ENCODE data around the gene DPEP1. TPM values are rescaled to one million over a fixed set of nuclear protein-coding genes. Genes with fewer than 3 reads are reported as not detected.

DPEP1 gene
- total RNA-seq, 6 experiments from 2014 or later, result 0.93 TPM; not detected in 5

DNA sequence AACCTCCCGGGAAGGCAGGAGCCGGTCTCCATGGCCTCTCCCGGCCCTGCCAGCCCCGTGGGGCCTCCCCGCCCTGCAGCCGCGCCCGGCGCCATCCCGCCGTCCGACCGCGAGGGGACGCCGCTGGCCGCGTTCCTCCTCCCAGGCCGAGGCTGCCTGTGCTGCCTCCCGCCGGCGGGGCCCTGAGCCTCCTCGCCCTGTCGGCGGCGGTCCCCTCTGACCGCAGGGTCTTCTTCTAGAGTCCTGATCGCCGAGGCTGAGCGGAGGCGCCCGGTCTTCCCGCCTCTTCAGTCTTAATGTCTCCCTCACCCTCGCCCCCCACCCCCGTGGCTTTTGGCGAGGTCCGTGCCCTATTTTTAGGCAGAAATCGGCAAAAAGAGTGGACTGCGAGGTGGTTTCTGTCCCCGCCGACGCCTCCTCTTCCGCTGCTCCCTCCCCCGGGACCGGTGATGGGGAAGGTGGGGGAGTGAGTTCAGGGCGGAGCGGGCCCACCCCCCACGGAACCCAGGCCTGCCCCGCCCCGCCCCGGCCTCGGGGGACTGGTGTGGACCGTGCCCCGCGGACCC, 38.7 kb upstream of the DPEP1 start:
- no peaks in the 10 kb centered on the region for H3K9me3 ChIP-seq
- H3K4me3 ChIP-seq, result no peak overlapping the region
- no peaks in the 10 kb centered on the region for H3K36me3 ChIP-seq
- DNase-seq, result peak in 1 of 3 donors; percentile 57
- H3K4me1 ChIP-seq, result peaks cover 0 to 10% (median 0%) of the 10 kb centered on the region in 4 donors
- no peaks in the 10 kb centered on the region for H3K27me3 ChIP-seq
- 16% methylated on average over 36 of the region's 55 CpGs for WGBS (ENCODE audit: insufficient coverage, low coverage, low lambda C conversion rate, missing lambda C conversion rate)
- intact Hi-C loops (cut with DNase I), result no loop called here
- no peak for TF ChIP-seq POLR2A (IDR thresholded peaks at IDR 0.05)
- TF ChIP-seq CTCF (IDR thresholded peaks at IDR 0.05), result peak; percentile 32 to 51 (median 44)
- no peak overlapping the region for H3K27ac ChIP-seq
- peak; percentile 42 to 66 (median 51) for ATAC-seq

- Histone ChIP-seq H3K4me1 (peaks cover 0 to 10% (median 0%) of the 10 kb centered on the region in 4 donors), H3K27ac (no peak within 1 kb of the TSS), H3K27me3 (no peaks in the 10 kb centered on the region), H3K4me3 (no peak within 1 kb of the TSS), H3K9me3 (no peaks in the 10 kb centered on the region), H3K36me3 (no peaks in the 10 kb centered on the region)
- ATAC-seq, result no peak
- no peak for DNase-seq
- WGBS (ENCODE audit: insufficient coverage, low coverage, low lambda C conversion rate, missing lambda C conversion rate), result no CpG with 5 or more reads among the region's 103 CpGs
- intact Hi-C loops (cut with DNase I), result no loop called here
- TF ChIP-seq CTCF (IDR thresholded peaks at IDR 0.05) (no peak), POLR2A (IDR thresholded peaks at IDR 0.05) (no peak)
Measured at GRCh38 chr16:89575247-89576152, 37.9 kb upstream of the DPEP1 start, which contains the start of gene CPNE7. Gene CPNE7, plus strand, starts transcription at chr16:89575758. Its CDS starts 140 bp downstream, at chr16:89575898.

GRCh38 chr16:89576153-89577054, 37.0 kb upstream of the DPEP1 start:
- ATAC-seq (no peak), DNase-seq (no peak)
- no peaks in the 10 kb centered on the region for H3K36me3 ChIP-seq
- no peak overlapping the region for H3K4me3 ChIP-seq
- no peaks in the 10 kb centered on the region for H3K27me3 ChIP-seq
- TF ChIP-seq CTCF (IDR thresholded peaks at IDR 0.05) (no peak), POLR2A (IDR thresholded peaks at IDR 0.05) (no peak)
- WGBS (ENCODE audit: insufficient coverage, low coverage, low lambda C conversion rate, missing lambda C conversion rate), result 4% methylated on average over 12 of the region's 89 CpGs
- H3K9me3 ChIP-seq, result no peaks in the 10 kb centered on the region
- intact Hi-C loops (cut with DNase I), result no loop called here
- H3K27ac ChIP-seq, result no peak overlapping the region
- H3K4me1 ChIP-seq, result peaks cover 0 to 10% (median 0%) of the 10 kb centered on the region in 4 donors

DNA sequence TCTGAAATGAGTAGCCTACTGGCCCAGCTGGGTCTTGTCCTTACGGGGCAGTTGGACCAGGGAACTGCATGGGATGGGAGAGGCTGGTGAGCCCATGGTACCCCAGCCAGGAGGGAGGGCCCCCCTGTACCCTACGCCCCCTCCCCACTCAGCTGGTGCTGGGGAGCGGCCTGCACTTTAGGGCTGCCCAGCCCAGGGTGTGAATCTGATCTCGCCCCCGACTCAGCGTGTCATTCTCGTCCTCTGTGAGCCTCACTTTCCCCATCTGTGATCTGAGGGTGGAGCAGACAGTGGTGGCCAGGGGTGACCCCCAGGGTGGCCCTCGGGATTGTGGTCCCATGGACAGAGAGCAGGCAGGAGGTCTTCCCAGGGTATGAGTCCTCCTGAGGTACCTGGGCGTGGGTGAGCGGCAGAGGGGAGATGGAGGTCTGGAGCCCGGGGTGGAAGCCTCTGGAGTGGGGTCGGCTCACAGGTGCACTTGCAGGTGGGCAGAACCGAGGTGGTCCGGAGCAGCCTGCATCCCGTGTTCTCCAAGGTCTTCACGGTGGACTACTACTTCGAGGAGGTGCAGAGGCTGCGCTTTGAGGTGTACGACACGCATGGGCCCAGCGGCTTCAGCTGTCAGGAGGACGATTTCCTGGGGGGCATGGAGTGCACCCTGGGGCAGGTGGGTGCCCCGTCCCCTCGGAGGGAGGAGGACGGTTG, 36.2 kb upstream of the DPEP1 start:
- Histone ChIP-seq H3K36me3 (no peaks in the 10 kb centered on the region), H3K27me3 (no peaks in the 10 kb centered on the region), H3K4me3 (no peak overlapping the region), H3K9me3 (no peaks in the 10 kb centered on the region), H3K4me1 (peaks cover 0 to 16% (median 2%) of the 10 kb centered on the region in 4 donors), H3K27ac (no peak overlapping the region)
- TF ChIP-seq POLR2A (IDR thresholded peaks at IDR 0.05) (no peak), CTCF (IDR thresholded peaks at IDR 0.05) (no peak)
- DNase-seq (no peak), ATAC-seq (peak in 1 of 4 donors; percentile 14)
- WGBS (ENCODE audit: insufficient coverage, low coverage, low lambda C conversion rate, missing lambda C conversion rate), result 94% methylated on average over 7 of the region's 25 CpGs
- intact Hi-C loops (cut with DNase I), result no loop called here
